Brain microvascular endothelial cell (primary cell): ENCODE measurements around the gene GRK1.

ENCODE experiments used
- DNase-seq: peaks from one replicate; pipeline ENCODE4 v3.0.0-alpha.2; 2020
- H3K27ac ChIP-seq: fragments of 250-450 bp; sonication (Bioruptor Pico); 2 replicates; pipeline ENCODE4 v1.5.1; 2020; ENCODE audit warnings: mild to moderate bottlenecking, moderate library complexity
- H3K27me3 ChIP-seq: fragments of 250-450 bp; sonication (Bioruptor Pico); replicated peaks from 2 replicates; pipeline ENCODE4 v1.5.1; 2020; ENCODE audit warnings: mild to moderate bottlenecking
- H3K36me3 ChIP-seq: fragments of 250-450 bp; sonication (Bioruptor Pico); replicated peaks from 2 replicates; pipeline ENCODE4 v1.5.1; 2020; ENCODE audit warnings: mild to moderate bottlenecking
- H3K4me3 ChIP-seq: 2 replicates; pipeline ENCODE4 v1.5.1; 2011; ENCODE audit warnings: low read depth, mild to moderate bottlenecking, control low read depth, low read length, moderate library complexity
- CTCF ChIP-seq: IDR thresholded peaks from 2 replicates; pipeline ENCODE4 v1.5.1; 2011; ENCODE audit warnings: low read depth, mild to moderate bottlenecking, moderate library complexity, low read length, control low read depth, inconsistent platforms; ENCODE audit errors: missing control alignments
- in situ Hi-C: cut with HindIII; loops from 2 replicates; pipeline ENCODE4 v1.10.0; 2017; ENCODE audit warnings: low sequenced_read_pairs, low pct_ligation_motif_present

GRK1 gene

DNA sequence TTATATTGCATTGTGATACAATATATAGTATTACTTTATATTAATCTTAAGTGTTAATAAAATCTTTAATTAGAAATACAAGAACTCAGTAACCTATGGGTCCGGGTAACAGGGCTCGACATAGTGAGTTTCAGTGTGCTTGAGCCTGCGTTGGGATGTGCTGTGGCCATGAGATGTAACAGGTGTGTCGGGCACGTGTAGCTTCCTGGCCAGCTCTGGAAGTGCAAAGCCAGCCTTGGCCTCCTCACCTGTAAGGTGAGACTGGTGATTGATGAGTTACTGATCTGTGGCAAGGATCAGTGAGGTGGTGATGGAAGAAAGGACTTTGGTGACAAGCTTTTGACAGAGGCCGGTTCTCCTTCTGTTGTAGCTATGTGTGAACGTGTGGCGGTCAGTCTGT lies 28.2 kb upstream of the GRK1 start:
- Histone ChIP-seq H3K36me3 (peaks cover 52% of the 10 kb centered on the region), H3K27me3 (no peaks in the 10 kb centered on the region), H3K4me3 (no peak overlapping the region), H3K27ac (no peak overlapping the region)
- no peak for DNase-seq
- in situ Hi-C loops, result no loop called here
- no peak for TF ChIP-seq CTCF

DNA sequence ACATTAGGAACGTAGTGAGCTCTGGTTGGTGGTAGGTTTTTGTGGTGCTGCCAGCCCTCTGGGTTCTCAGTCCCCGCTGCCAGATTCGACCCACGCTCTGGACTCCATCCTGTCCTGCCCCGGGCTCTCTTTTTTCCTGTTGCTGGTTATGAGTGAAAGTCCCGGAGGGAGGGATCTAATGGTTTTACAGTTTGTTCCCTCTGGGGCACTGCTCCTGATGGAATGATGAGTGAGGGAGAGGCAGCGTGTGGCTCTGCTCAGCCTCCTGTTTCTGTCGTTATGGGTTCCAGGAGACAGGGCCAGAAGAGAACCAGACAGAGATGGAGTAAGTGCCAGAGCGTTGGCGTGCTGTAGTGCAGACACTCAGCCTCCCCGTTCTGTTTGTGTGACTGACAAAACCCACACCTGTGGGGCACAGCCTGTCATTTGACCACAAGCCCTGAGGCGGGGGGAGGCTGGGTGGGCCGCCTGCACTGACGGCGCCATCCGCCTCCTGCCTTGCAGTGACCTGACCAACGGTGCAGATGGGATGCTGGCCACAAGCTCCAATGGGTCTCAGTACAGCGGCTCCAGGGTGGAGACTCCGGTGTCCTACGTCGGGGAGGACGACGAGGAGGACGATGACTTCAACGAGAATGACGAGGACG lies 27.3 kb upstream of the GRK1 start:
- peaks cover 42% of the 10 kb centered on the region for H3K36me3 ChIP-seq
- DNase-seq, result no peak
- H3K27me3 ChIP-seq, result no peaks in the 10 kb centered on the region
- TF ChIP-seq CTCF, result no peak
- H3K4me3 ChIP-seq, result no peak overlapping the region
- no peak overlapping the region for H3K27ac ChIP-seq
- in situ Hi-C loops, result no loop called here

- H3K36me3 ChIP-seq, result peaks cover 27% of the 10 kb centered on the region
- H3K27ac ChIP-seq, result no peak overlapping the region
- TF ChIP-seq CTCF, result no peak
- H3K27me3 ChIP-seq, result no peaks in the 10 kb centered on the region
- in situ Hi-C loops, result no loop called here
- H3K4me3 ChIP-seq, result no peak overlapping the region
- DNase-seq, result no peak
Observed at GRCh38 chr13:113641426-113641825, 25.6 kb upstream of the GRK1 start.

DNA sequence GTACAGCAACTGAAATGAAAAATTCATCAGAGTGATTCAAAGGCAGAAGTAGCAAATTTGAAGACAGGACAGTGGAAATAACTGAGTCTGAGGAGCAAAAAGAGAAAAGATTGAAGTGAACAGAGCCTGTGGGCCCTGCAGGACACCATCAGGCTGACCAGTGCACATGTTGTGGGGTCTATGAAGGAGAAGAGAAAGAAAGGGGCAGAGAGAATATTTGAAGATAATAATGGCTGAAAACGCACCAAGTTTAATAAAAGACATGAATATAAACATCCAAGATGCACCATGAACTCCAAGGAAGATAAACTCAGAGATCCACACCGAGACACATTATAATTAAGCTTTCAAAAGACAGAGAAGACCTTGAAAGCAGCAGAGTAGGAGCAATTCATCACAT lies 24.5 kb upstream of the GRK1 start:
- no peak for TF ChIP-seq CTCF
- Histone ChIP-seq H3K4me3 (no peak overlapping the region), H3K27me3 (no peaks in the 10 kb centered on the region), H3K27ac (no peak overlapping the region), H3K36me3 (peaks cover 19% of the 10 kb centered on the region)
- in situ Hi-C loops, result no loop called here
- no peak for DNase-seq

DNA sequence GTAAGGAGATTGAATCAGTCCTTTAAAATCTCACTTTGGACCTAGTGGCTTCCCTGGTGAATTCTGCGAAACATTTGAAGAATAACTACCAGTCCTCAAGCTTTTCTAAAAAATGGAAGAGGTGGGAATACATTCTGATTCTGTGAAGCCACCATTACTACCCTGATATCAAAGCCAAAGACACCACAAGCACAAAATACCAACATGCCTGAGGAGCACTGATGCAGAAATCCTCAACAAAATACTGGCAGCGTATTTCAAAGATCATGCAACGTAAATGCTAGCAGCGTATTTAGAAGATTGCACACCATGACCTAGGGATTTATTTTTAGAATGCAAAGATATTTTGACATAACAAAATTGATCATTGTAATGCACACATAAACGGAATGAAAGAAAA lies 23.4 kb upstream of the GRK1 start:
- H3K4me3 ChIP-seq, result no peak overlapping the region
- DNase-seq, result no peak
- H3K36me3 ChIP-seq, result peaks cover 11% of the 10 kb centered on the region
- TF ChIP-seq CTCF, result no peak
- in situ Hi-C loops, result no loop called here
- no peaks in the 10 kb centered on the region for H3K27me3 ChIP-seq
- H3K27ac ChIP-seq, result no peak overlapping the region

- in situ Hi-C loops, result no loop called here
- DNase-seq, result no peak
- no peak for TF ChIP-seq CTCF
- Histone ChIP-seq H3K4me3 (no peak overlapping the region), H3K27me3 (no peaks in the 10 kb centered on the region), H3K27ac (no peak overlapping the region), H3K36me3 (peaks cover 5% of the 10 kb centered on the region)
Observed at GRCh38 chr13:113644800-113645199, 22.2 kb upstream of the GRK1 start.
